ENCODE data around the gene ATXN1.

Gene ATXN1

DNA sequence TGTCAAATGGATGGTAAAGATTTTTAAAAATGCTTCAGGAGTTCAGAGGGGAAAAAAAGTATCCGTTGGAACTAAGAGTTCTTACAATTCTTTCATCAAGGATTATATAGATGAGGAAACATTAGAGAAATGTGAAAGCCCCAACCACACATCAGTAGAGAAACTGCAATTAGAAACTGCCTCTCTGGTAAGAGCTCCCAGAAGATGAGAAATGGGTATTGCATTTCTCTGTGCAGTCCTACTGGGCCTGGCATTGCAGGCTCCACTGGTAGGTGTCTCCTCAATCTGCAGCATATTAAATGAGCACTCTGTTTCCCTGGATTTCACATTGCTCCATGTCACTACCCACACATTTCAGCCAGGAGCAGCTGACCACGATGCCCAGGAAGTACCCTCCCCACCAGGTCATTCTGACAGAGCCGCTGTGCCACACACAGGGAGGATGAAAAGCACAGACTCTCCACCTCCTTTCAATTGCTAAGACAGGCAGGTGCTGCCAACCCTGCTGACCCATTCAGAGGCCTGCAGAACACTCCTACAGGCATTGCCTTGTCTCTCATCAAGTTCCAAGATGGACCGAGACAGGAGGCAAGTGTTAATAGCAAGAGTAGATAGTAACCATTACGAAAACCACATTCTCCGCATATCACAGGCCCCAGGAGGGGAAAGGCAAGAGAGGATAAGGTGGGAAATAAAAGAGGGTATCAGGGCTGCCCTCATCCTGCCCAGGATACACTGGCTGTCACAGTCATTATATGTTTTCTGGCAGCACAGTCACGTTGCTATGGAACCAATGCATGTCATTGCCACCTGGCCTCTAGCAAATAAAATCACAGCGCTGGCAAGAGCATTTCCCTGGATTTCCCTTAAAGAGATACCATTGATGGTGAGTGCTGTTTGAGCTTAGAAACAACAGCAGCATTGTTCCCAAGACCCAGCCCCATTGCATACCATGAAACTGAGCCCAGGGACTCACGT, 241.7 kb downstream of the ATXN1 start:
- no peak for TF ChIP-seq GATA3 (IDR thresholded peaks at IDR 0.05; ENCODE audit: low read depth, low read length)
- no peak for TF ChIP-seq GATA2 (IDR thresholded peaks at IDR 0.05; ENCODE audit: low read depth, low read length)

DNA sequence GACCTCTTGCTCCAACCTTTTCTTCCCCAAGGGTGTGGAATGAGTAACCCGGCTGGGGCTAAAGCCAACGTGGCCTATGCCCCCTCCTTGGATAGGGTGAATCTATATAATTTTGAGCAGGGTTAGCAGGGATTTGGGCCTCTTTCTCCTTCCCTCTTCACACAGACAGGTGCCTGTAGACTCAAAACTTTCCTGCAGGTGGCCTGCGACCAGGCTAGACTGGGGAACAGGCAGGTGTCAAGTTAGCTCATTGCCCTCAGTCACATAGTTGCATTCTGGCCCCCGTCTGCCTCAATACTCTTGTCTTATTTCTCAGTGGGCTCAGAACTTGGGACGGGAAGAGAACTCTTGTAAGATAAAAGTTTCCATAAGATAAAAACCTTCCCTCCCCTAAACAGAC, 243.0 kb downstream of the ATXN1 start:
- no peak for TF ChIP-seq GATA2 (IDR thresholded peaks at IDR 0.05; ENCODE audit: low read depth, low read length)
- no peak for TF ChIP-seq GATA3 (IDR thresholded peaks at IDR 0.05; ENCODE audit: low read depth, low read length)

DNA sequence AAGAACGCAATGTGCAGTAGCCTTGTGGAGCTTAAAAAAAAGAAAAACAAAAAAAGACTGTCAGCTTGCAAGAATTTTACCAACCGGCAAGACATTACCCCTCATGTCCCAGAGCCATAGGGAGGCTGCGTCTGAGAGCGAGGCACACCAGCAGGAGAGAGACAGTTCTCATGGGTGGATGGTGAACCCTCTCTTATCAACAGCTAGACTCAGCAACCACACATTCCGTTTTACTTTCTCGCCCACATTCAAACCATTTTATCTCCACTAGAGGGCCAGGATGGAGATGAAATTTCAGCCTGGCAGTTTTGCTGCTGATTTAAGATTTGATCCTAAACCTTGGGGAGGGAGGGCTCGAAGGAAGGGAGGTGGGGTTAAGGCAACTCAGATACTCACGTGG, 247.0 kb downstream of the ATXN1 start:
- no peak for TF ChIP-seq GATA2 (IDR thresholded peaks at IDR 0.05; ENCODE audit: low read depth, low read length)
- TF ChIP-seq GATA3 (IDR thresholded peaks at IDR 0.05; ENCODE audit: low read depth, low read length): no peak

DNA sequence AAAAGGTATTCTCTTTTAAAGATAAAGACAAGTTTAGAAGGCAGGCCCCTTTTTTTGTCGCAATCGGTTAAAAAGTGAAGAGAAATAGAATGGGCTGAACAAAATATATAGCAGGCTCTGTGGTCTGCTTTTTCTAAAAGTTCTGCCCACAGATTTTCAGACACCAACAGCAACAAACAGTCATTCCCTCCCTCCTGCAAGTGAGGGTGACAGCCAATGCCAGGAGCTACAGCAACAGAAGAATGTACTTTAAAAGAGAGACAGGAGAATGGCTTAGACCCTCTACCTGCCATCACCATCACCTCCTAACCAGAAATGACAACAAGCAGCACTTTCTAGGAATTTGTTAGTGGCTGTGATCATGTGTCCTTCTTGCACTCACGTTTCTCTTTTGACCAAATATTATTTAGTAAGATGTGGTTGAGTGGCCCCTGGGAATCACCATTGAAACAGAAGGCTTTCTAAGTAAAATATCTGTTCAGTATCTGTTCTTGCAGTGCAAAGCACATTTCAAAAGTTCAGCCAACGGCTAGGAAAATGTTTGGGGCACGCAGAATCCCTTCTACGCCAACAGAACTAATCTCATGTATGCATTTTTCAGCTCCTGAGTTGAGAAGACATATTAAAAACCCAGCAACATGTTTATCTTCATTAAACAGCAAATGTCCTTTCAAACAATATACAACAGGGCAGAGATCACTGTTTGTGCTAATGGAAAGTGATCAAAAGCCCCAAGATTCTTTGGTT, 248.5 kb downstream of the ATXN1 start:
- TF ChIP-seq GATA3 (IDR thresholded peaks at IDR 0.05; ENCODE audit: low read depth, low read length) (no peak), GATA2 (IDR thresholded peaks at IDR 0.05; ENCODE audit: low read depth, low read length) (no peak)

DNA sequence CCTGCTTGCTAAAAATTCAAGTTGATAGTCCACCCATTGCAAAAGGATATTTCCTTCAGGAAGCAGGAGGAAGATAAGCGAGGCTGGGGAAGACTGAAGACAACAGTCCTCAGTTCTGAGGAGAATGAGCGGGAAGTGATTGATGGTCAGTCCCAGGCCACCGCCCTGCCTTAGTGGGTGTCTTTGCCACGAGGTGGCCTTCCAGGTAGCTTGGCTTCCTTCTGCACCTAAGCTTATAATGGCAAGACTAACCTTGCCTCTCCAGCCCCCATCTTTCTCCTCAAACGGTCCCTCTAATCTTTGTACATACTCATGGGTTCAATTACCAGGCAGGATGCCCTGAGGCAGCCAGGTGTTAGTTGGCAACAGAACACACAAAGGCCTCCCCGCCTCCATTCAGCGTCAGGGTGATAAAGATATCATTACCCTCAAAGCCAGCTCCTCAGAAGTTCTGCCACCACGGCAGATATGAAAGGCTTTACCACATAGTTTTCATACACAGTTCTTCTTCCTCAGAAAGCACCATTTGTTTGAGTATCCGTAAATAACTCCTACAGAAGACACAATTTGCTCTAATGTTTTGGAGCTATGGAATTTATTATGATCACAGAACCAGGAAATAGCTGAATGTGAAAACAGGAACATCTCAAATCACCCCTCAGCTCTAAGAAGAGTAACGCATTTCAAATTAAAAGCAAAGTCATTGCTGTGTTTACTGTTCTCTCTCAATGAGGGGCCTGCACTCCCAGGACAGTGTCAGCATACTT, 249.4 kb downstream of the ATXN1 start:
- TF ChIP-seq GATA3 (IDR thresholded peaks at IDR 0.05; ENCODE audit: low read depth, low read length): no peak
- no peak for TF ChIP-seq GATA2 (IDR thresholded peaks at IDR 0.05; ENCODE audit: low read depth, low read length)

DNA sequence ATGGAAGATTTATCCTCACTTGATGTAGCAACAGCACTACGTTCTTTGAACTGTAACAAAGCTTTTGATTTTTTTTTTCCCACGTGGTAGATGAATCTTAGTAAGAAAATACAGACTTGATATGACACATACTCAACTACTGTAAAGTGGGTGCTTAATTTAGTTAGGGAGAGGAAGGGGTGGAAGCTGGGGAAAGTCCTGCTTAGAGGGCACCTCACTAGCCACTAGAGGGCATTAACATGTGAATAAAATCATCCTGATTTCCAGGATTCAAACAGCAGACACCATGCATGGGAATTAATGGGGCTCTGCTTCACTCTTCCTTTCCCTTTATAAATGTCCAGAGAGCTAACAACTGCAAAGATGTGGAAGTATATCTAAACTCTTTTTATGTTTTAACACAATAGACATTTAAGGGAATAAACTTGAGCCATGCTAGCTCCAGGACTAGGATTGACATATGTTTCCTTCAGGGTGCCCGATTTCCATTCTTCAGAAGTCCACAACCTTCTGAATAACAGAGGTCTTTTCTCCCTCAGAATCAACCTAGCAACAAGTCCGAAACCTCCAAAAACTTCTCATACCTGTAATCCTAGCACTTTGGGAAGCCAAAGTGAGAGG, 250.1 kb downstream of the ATXN1 start:
- no peak for TF ChIP-seq GATA3 (IDR thresholded peaks at IDR 0.05; ENCODE audit: low read depth, low read length)
- TF ChIP-seq GATA2 (IDR thresholded peaks at IDR 0.05; ENCODE audit: low read depth, low read length): no peak

DNA sequence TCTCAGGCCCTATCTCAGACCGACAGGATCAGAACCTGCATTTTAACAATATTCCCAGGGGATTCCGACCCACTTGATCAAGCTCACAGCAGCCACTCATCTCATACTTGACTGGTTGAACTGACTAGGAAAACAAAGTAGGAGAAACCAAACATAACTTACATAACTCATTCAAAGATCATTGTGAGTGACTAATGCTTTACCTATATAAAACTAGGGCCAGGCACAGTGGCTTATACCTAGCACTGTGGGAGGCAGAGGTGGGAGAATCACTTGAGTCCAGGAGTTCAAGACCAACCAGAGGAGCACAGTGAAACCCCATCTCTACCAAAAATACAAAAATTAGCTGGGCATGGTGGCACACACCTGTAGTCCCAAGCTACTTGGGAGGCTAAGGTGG, 251.0 kb downstream of the ATXN1 start:
- TF ChIP-seq GATA2 (IDR thresholded peaks at IDR 0.05; ENCODE audit: low read depth, low read length): no peak
- TF ChIP-seq GATA3 (IDR thresholded peaks at IDR 0.05; ENCODE audit: low read depth, low read length): no peak

DNA sequence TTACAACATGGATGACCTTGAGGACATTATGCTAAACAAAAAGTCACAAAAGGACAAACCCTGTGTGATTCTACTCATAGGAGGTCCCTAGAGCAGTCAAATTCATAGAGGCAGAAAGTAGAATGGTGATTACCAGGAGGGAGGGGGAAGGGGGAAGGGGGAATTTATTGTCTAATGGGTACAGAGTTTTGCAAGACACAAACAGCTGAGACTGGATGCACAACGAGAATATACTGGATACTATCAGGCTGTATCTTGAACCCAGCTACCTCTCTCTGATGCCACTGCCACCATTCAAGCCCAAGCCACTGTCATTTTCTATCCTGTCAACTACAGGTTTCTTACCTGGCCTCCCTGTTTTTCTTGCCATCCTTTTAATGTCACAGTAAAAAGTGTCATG, 252.3 kb downstream of the ATXN1 start:
- TF ChIP-seq GATA2 (IDR thresholded peaks at IDR 0.05; ENCODE audit: low read depth, low read length): no peak
- no peak for TF ChIP-seq GATA3 (IDR thresholded peaks at IDR 0.05; ENCODE audit: low read depth, low read length)

DNA sequence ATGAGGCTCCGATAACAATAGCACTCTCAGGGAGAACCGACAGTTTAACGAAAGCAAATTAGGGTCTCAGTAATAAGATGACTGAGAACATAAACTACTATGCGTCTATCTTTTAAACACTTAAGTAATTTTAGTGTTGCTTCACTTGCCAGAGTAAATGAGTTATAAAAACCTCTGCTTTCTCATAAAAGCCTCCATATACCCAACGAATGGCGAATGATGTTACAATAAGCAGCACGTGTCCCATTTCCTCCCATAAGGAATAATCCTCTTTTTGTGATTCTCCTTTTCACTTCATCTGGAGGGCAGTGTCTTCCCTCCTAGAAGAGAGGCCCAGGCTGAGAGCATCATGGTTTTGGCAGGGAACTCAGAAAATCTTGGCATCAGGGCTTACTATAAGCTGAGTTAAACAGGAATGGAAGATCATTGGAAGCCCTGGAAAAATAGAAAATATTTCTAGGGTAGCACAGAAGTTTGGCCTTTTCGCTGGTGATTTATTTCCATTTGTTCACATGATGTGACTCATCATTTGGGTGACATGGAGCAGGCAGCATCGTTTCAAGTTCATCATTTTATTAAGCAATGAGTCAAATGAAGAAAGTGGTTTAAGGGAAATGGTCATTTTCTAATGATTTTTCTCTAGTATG, 255.4 kb downstream of the ATXN1 start:
- TF ChIP-seq GATA3 (IDR thresholded peaks at IDR 0.05; ENCODE audit: low read depth, low read length) (no peak), GATA2 (IDR thresholded peaks at IDR 0.05; ENCODE audit: low read depth, low read length) (no peak)

DNA sequence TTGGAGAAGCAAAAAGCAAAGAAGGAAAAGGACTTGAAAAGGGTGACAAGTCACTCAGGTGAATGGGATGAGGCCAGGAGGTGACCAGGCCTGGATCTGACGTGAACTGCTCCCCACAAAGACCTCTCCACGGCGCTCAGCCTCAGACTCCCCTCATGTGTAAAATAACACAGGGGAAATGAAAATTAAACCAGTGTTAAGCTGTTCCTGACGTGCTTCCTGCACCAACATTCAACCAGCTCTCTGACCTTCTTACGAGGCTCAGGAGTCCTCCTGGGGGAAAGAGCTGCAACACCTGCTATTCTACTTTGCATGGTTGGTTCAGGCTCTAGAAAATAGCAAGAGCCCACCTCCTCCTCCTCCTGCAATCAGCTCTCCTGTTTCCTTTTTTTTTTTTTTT, 256.7 kb downstream of the ATXN1 start:
- no peak for TF ChIP-seq GATA3 (IDR thresholded peaks at IDR 0.05; ENCODE audit: low read depth, low read length)
- TF ChIP-seq GATA2 (IDR thresholded peaks at IDR 0.05; ENCODE audit: low read depth, low read length): no peak

DNA sequence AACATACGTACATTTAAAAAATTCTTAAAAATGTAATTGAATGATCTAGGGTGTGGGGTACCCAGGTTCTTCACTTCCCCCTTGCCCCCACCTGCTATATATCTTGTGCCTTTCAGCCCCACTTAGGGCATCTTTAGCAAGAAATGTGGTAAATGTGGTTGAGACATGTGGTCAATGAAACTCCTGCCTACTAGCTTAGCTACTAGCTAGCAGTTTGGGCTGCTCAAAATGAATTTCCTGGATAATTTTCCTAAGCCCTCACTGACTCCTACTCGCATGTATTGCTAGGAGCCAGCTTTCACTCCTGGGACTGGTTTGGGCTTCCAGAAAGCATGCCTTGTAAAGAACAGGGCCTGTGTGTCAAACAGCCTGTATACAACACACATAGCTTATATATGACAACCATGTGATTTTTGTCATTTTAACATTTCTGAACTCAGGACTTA, 257.3 kb downstream of the ATXN1 start:
- TF ChIP-seq GATA3 (IDR thresholded peaks at IDR 0.05; ENCODE audit: low read depth, low read length) (no peak), GATA2 (IDR thresholded peaks at IDR 0.05; ENCODE audit: low read depth, low read length) (no peak)

DNA sequence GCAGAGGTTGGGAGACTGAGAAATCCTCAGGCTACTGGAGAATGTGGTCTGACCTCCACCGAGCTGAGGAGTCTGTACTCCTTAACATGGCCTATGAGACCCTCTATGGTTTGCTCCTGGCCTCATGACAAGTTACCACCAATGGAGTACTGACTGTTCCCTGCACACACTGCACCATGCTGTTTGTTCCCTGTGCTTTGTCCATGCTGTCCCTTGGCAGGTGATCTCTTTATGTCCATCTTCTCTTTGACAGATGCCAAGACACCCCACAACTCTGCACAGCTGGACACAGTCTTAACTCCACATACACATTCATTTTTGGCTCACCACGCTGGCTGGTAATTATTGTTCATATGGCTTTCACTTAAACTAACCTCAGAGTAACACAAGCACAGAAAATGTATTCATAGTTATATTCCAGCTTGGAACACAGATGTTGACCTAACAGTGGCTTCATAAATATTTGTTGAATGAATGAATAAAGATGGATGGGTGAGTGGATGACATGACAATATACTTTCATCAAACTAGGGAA, 258.0 kb downstream of the ATXN1 start:
- TF ChIP-seq GATA2 (IDR thresholded peaks at IDR 0.05; ENCODE audit: low read depth, low read length): no peak
- TF ChIP-seq GATA3 (IDR thresholded peaks at IDR 0.05; ENCODE audit: low read depth, low read length): no peak

DNA sequence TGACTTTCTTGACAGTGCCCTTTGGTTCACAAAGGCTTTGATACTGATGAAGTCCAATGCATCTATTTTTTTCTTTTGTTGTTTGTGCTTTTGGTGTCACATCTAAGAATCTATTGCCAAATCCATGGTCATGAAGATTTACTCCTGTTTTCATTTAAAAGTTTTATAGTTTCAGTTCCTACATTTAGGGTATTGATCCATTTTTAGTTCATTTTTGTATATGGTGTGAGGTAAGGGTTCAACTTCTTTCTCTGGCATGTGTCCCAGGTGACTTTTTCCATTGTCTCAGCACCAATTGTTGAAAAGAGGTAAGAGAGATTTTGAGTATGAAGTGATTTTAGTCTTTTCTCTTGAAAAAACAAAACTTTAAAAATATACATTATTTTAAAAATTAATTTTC, 262.3 kb downstream of the ATXN1 start:
- TF ChIP-seq GATA3 (IDR thresholded peaks at IDR 0.05; ENCODE audit: low read depth, low read length) (no peak), GATA2 (IDR thresholded peaks at IDR 0.05; ENCODE audit: low read depth, low read length) (no peak)
